GM21367 (cell line): Measurements from ENCODE around the gene HECW1.
"Not testable (repeated sequence)": the region's sequence is repeated elsewhere in the genome, so short reads cannot be mapped to it uniquely, and the experiment has no call there.

Experiments
- ATAC-seq: cut with Tn5 transposase; IDR thresholded peaks from one replicate; pipeline ENCODE4 v1.9.1; 2021; ENCODE audit not compliant: unreplicated experiment

HECW1 gene

DNA sequence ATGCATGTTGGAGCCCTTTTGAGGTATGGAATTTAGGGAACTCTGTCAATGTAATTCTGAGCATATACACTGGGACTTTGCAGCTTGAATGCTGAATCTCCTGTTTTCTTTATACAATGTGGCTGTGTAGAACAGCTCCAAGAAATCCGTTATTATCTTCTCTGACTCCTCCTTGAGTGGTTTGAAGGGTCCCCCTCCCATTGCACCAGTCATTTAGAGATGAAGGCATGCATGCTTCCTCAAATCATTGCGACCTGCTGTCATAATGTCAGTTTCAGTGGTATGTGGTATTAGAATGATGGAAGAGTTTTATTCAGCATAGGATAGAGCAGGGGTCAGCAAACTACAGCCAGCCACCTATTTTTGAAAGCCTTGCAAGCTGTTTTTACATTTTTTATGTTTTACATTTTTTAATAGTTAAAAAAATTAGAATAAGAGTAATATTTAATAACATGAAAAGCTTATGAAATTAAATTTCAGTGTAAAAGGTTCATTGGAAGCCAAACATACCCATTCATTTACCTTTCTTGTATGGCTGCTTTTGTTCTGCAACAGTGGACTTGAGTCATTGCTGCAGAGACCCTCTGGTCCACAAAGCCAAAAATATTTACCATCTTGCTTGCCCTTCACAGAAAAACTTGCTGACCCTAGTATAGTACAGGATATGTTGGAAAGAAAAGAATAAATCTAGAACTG, 478.6 kb downstream of the HECW1 start:
- peak; percentile 64 for ATAC-seq

DNA sequence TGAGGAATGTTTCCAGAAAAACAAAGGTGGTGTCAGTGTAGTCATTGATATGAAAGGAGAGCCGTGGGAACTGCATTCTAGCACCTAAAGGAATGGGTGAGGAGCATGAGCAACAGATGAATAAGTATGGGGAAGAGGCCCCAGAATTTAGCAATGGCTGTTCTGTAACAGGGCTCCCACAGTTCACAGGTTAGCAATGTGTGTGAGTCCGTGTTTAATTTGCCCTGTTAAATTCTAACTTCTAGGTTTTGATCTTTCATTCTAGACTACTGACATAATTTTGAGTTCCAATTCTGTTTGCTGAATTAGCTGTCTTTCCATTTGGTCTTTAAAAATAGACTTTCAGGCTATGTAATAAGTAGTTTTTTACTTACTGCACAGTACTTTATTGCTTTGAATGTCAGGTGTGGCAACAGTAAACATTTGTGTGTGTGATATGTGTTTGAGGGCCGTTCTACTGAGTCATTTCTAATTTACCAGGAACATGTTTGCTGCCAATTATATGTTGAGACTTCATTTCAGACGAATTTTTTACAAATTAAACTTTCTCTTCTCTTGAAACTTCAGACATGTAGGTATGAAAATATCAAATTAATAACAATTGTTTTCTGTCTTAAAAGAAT, 479.2 kb downstream of the HECW1 start:
- no peak for ATAC-seq

- no peak for ATAC-seq
Measured at GRCh38 chr7:43592326-43592725, 479.9 kb downstream of the HECW1 start.

GRCh38 chr7:43593010-43593409, 480.6 kb downstream of the HECW1 start:
- ATAC-seq: no peak

- ATAC-seq: no peak
Measured at GRCh38 chr7:43594020-43594419, 481.6 kb downstream of the HECW1 start.

- ATAC-seq: not testable (repeated sequence)
Measured at GRCh38 chr7:43596426-43596825, 484.0 kb downstream of the HECW1 start.

- no peak for ATAC-seq
Measured at GRCh38 chr7:43600056-43600455, 487.6 kb downstream of the HECW1 start.

- ATAC-seq: no peak
Measured at GRCh38 chr7:43602256-43602655, 489.8 kb downstream of the HECW1 start.

GRCh38 chr7:43604251-43604650, 491.8 kb downstream of the HECW1 start:
- no peak for ATAC-seq

- no peak for ATAC-seq
Measured at GRCh38 chr7:43609097-43609496, 496.6 kb downstream of the HECW1 start.

- no peak for ATAC-seq
Measured at GRCh38 chr7:43612128-43612527, 499.7 kb downstream of the HECW1 start.

GRCh38 chr7:43612599-43613589, 500.4 kb downstream of the HECW1 start:
- ATAC-seq: peak; percentile 48
